Measurements from ENCODE around the gene RFX8.

- TF ChIP-seq CTCF (IDR thresholded peaks at IDR 0.05) (no peak), POLR2A (IDR thresholded peaks at IDR 0.05) (no peak), POLR2AphosphoS5 (IDR thresholded peaks at IDR 0.05) (no peak)
These were observed 46.6 kb upstream of the RFX8 start for GRCh38 chr2:101521487-101521886.
